ENCODE data around the gene KIAA1549. TPM values are rescaled to one million over a fixed set of nuclear protein-coding genes. Genes with fewer than 3 reads are reported as not detected.

Gene KIAA1549
- total and polyA plus RNA-seq, 4 donors = 0.83 to 5.8 (median 3.6) TPM

GRCh38 chr7:138871065-138871813 lies 110.0 kb downstream of the KIAA1549 start:
- Histone ChIP-seq H3K9me3 (ENCODE audit: control insufficient read depth in 4 of 4, insufficient read depth in 3 of 4, low read length in 3 of 4) (no peaks in the 10 kb centered on the region), H3K4me3 (no peak overlapping the region), H3K27ac (ENCODE audit: low read depth in 1 of 2, low read length in 1 of 2) (no peak overlapping the region), H3K36me3 (ENCODE audit: control insufficient read depth in 4 of 4, insufficient read depth in 4 of 4, low read length in 4 of 4) (peaks cover 5 to 19% (median 11%) of the 10 kb centered on the region in 4 donors), H3K4me1 (ENCODE audit: control insufficient read depth in 5 of 5, insufficient read depth in 5 of 5, low read length in 5 of 5) (peaks cover 0 to 5% (median 0%) of the 10 kb centered on the region in 5 donors), H3K9ac (ENCODE audit: insufficient read depth in 1 of 2, low read length in 2 of 2) (no peak overlapping the region), H3K27me3 (ENCODE audit: control insufficient read depth in 3 of 3, insufficient read depth in 3 of 3, low read length in 2 of 3) (no peaks in the 10 kb centered on the region)
- no peak for TF ChIP-seq CTCF (IDR thresholded peaks at IDR 0.05; ENCODE audit: control extremely low read depth, extremely low read depth)
- DNase-seq (no peak), ATAC-seq (ENCODE audit: insufficient read depth, low FRiP score) (no peak)
- 97% methylated on average over 21 of the region's 21 CpGs for WGBS, 2 donors

GRCh38 chr7:138869353-138869752 lies 111.8 kb downstream of the KIAA1549 start:
- Histone ChIP-seq H3K4me1 (ENCODE audit: control insufficient read depth in 5 of 5, insufficient read depth in 5 of 5, low read length in 5 of 5) (peaks cover 0 to 5% (median 0%) of the 10 kb centered on the region in 5 donors), H3K27ac (ENCODE audit: low read depth in 1 of 2, low read length in 1 of 2) (no peak overlapping the region), H3K27me3 (ENCODE audit: control insufficient read depth in 3 of 3, insufficient read depth in 3 of 3, low read length in 2 of 3) (no peaks in the 10 kb centered on the region), H3K9me3 (ENCODE audit: control insufficient read depth in 4 of 4, insufficient read depth in 3 of 4, low read length in 3 of 4) (no peaks in the 10 kb centered on the region), H3K9ac (ENCODE audit: insufficient read depth in 1 of 2, low read length in 2 of 2) (no peak overlapping the region), H3K36me3 (ENCODE audit: control insufficient read depth in 4 of 4, insufficient read depth in 4 of 4, low read length in 4 of 4) (peaks cover 5 to 21% (median 10%) of the 10 kb centered on the region in 4 donors), H3K4me3 (no peak overlapping the region)
- 97 to 98% methylated on average over 29 to 30 of the region's 30 CpGs for WGBS, 2 donors
- ATAC-seq (ENCODE audit: insufficient read depth, low FRiP score) (no peak), DNase-seq (no peak)
- no peak for TF ChIP-seq CTCF (IDR thresholded peaks at IDR 0.05; ENCODE audit: control extremely low read depth, extremely low read depth)

GRCh38 chr7:138868711-138869110 lies 112.5 kb downstream of the KIAA1549 start:
- no peak overlapping the region for H3K27ac ChIP-seq (ENCODE audit: low read depth in 1 of 2, low read length in 1 of 2)
- TF ChIP-seq CTCF (IDR thresholded peaks at IDR 0.05; ENCODE audit: control extremely low read depth, extremely low read depth) = no peak
- ATAC-seq (ENCODE audit: insufficient read depth, low FRiP score) (no peak), DNase-seq (no peak)
- no peak overlapping the region for H3K4me3 ChIP-seq
- no peaks in the 10 kb centered on the region for H3K27me3 ChIP-seq (ENCODE audit: control insufficient read depth in 3 of 3, insufficient read depth in 3 of 3, low read length in 2 of 3)
- H3K9ac ChIP-seq (ENCODE audit: insufficient read depth in 1 of 2, low read length in 2 of 2) = no peak overlapping the region
- H3K36me3 ChIP-seq (ENCODE audit: control insufficient read depth in 4 of 4, insufficient read depth in 4 of 4, low read length in 4 of 4) = peaks cover 5 to 21% (median 10%) of the 10 kb centered on the region in 4 donors
- no peaks in the 10 kb centered on the region for H3K9me3 ChIP-seq (ENCODE audit: control insufficient read depth in 4 of 4, insufficient read depth in 3 of 4, low read length in 3 of 4)
- WGBS, 2 donors = 95 to 97% methylated on average over 14 of the region's 14 CpGs
- peaks cover 0 to 5% (median 0%) of the 10 kb centered on the region in 5 donors for H3K4me1 ChIP-seq (ENCODE audit: control insufficient read depth in 5 of 5, insufficient read depth in 5 of 5, low read length in 5 of 5)
